NK-92 (cell line): ENCODE measurements around the gene KCNK18.
"Not testable (repeated sequence)": the region's sequence is repeated elsewhere in the genome, so short reads cannot be mapped to it uniquely, and the experiment has no call there.

ENCODE experiments used
- DNase-seq: peaks from one replicate; lab custom pipeline; 2025; ENCODE audit not compliant: unreplicated experiment; lab: John Stamatoyannopoulos, UW

KCNK18 gene

DNA sequence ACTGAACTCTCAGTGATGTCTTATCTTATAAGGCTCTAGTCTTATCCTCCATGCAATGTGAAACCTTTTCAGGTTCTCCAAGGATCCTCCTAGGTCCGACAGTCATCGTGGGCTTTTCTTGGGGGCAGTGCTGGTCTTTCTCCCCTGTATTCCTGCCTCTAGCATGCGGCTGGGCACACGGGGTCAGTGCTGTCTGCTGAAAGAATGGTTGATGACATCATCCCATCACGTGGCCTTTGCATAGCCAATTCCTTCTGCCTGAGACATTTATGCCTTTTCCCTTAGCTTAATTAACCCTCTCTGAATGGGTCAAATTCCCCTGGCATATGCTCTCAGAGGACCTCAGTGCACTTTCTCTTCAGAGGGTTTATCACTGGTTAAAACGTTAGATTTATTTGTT lies 27.0 kb upstream of the KCNK18 start:
- DNase-seq: no peak

GRCh38 chr10:117174439-117175214 lies 22.7 kb upstream of the KCNK18 start:
- DNase-seq: no peak

DNA sequence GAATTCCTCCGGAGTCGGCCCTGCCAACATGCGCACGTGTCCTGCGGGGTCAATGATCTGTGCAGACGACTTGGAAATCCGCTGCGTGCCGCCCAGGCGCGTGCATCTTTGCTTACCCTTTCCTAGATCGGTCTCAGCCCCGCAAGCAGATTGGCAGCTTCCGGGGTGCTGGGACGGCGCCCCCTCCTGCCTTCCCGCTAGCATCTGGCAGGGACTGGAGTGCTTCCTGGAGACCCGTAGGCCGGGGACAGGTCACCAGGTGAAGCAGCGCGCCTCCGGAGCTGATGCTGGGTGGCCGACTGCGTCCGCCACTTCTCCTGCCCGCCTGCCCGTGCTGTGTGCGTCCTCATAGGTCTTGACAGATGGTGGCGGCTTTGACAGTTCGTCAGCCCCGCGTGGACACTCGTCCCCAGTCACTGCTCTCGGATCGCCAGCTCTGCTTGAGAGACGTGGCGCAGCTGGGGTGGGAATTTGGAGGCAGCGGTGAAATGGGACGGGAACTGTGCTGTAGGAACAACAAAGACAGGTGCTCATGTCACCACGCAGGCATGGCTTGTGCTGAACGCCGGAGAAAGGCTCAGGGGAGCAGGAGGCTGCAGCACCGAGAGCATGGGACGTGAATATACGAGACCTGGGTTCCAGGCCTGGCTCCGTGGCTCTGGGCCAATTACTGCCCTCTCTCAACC lies 21.9 kb upstream of the KCNK18 start:
- DNase-seq: no peak

DNA sequence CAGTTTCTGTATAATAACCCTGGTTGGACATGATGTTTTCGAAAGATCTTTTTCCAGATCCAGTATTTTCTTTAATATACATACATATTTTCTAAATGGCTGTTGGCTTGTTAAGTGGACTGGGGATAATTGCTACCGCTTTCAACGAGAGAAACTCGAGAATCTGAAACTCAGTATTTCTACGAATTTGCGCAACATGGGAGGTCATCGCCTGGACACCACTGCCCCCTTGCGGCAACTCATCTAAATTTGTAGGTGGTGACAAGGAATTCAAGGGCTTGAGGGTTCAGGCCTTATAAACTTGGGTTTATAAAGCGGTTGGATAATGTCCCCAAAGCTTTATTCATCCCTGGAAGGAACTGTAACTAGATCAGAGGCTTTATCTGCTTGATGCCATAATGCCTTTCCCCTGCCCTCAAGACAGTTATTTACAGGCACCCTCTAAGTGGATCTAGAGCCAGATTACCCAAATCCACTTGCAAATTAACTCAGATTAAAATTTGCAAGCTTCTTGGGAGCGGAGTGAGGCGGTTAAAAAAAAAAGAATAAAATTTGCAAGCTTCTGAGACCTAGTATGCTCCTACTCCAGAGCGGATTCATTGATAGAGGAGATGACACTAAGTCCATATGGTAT lies 21.3 kb upstream of the KCNK18 start:
- DNase-seq: no peak

DNA sequence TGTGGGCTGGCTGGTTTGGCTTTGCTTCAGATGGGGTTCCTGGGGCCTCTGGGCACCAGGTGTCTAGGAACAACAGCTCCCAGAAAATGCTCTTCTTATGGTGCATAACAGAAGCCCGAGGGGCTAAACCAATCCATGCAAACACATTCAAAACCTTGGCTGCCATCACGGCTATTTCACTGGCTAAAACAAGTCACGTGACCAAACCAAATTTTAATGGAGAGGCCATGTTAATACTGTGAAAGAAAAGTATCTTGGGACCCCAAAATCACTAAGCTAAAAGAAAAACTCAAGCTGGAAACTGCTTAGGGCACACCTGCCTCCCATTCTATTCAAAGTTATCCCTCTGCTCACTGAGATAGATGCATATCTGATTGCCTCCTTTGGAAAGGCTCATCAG lies 19.1 kb upstream of the KCNK18 start:
- no peak for DNase-seq

GRCh38 chr10:117184296-117184695 lies 13.0 kb upstream of the KCNK18 start:
- DNase-seq: no peak

- no peak for DNase-seq
These were observed 12.5 kb upstream of the KCNK18 start for GRCh38 chr10:117184821-117185220.

- not testable (repeated sequence) for DNase-seq
These were observed 11.5 kb upstream of the KCNK18 start for GRCh38 chr10:117185817-117186216.

DNA sequence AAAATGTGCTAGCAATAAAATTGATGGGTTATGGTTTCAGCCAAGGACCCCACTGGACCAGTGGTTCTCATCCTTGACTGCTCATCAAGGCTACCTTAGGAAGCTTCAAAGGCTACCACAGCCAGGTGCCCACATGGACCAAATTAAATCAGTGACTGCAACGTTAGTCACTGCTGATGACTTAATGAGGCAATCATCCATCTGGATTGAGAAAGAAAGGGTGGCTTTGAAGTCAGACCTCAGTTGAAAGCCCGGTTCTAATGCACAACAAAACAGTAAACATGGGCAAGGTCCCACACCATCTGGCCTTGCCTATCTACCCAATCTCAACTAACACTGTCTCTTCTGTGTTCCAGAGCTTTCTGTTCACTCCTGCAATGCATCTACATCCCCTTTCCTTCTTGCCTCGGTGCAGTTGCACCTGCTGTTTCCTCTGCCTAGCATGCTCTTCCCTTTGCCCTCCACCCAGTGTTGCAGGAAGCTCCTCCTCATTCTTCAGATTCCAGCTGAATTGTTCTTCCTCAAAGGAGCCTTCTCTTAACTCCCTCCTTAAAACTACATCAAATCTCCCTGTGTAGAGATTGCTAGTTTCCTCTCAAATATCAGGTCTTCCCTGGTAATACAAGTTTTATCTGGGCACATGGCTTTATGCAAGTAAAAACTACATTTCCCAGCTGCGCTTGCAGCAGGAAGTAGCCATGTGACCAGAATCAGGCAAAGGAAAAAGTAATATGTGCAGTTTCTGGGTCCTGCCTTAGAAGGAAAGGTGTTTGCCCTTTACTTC lies 10.3 kb upstream of the KCNK18 start:
- DNase-seq: no peak

- DNase-seq: no peak
These were observed 8.9 kb upstream of the KCNK18 start for GRCh38 chr10:117188371-117188770.

- DNase-seq: no peak
These were observed 7.7 kb upstream of the KCNK18 start for GRCh38 chr10:117189557-117189956.

DNA sequence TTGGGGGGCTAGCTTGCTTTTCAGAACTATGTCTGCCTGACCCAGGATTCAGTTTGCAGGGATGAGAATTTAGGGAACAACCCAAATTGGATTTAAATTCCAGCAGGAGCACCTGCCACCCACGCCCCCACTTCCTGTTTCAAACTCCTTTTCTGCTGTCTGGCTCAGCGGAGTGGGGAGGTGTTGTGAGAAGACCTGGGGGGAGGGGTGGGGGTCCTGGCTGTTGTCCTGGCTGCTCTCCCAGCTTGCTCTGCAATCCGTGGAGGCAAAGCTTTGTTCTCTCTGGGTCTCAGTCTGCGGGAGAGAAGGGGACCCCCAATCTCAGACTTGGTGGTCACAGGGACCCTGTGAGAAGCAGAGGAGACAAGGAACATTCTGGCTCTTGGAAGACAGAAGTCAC lies 799 bp downstream of the KCNK18 start:
- DNase-seq: no peak

DNA sequence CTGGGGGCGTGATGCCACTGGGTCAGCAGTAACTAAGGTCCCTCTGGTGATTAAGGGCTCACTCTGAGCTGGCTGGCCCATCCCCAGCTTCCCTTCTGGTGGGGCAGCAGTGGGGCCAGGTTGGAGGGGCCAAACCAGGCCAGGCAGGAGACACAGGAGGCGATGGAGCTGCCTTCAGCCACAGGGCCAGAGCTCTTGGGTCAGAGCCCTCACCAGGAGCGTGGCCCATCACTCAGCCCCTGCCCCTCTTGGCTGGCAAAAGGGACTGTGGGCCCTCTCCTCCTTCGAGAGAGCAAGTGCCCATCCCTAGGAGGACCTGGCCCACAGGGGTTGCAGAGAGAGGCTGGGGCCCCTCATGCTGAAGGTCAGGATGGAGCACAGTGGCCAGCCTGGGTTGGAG lies 4.5 kb downstream of the KCNK18 start:
- no peak for DNase-seq

DNA sequence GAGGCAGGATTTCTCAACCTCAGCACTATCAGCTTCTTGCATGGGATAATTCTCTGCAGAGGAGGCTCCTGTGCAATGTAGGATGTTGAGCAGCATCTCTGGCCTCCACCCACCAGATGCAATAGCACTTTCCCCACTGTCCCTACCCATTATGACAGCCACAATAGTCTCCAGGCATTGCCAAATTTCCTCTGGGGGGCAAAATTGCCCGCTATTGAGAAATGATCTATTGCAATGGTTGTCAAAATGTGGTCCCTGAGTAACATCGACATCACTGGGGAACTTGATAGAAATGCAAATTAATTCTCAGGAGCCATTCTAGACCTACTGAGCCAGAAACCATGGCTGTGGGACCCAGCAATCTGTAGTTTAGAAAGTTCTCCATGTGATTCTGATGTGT lies 7.0 kb downstream of the KCNK18 start:
- no peak for DNase-seq

GRCh38 chr10:117212176-117212575 lies 14.9 kb downstream of the KCNK18 start:
- DNase-seq: no peak

DNA sequence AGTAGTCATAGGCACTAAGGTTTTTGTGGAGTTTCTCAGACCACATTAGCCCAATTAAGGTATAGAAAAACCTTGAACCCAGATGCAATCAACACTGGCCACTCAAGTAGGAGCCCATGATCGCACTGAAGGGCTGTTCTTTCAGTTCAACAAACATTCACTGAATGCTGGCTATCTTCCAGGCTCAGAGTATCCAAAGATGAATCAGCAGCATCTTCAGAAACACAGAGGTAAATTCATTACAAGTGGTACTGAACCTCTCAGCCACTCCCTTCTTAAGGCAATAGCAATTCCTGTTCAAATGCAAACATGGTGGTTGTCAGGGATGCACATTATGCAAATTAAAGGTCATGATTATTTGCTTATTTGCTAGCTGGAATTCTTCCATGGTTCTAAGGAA lies 17.1 kb downstream of the KCNK18 start:
- no peak for DNase-seq

- DNase-seq: no peak
These were observed 17.8 kb downstream of the KCNK18 start for GRCh38 chr10:117215079-117215478.

DNA sequence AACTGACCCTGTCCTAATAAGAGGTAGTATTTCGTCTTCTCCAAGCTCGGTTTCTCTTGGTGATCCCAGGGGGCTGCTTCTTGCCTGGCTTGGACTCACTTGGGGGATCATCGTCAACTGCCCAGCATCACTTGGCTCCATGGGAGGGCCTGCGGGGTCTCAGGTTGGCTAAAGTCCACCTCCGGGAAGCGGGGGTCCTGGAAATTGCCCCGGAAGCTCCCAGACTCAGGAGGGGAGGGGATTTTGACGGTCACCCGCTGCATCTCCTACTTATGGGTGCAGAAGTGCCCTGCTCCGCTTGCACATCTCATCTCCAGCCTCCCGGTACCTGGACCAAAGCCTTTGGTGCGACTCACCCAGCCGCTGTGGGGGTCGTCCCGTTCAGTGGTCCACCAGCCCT lies 18.7 kb downstream of the KCNK18 start:
- no peak for DNase-seq

DNA sequence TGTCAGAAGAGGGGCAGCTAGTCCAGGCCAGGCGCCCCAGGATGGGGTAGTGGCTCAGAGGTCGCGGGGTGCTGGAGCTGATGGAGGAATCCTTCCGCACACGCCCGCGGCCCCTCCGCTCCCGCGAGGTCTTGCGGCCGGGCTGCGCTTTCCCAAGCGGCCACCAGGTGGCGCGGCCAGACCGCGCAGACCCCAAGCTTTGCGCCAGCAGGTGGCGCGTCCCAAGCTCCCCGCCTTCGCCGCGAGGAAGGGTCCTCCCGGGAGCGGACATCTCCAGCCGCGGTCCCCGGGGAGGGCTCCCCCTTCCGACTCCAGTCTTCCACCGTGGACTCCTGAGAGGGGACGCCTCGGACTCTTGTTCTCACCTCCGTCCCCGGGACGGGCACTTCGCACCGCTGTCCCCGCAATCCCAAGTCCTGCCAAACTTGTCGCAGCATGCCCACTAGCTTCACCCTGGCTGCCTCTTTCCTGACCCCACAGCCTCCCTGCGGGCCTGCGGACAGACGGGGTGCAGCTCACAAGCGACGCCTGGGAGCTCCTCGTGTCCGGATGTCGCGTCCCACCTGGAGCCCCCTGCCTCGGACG lies 19.4 kb downstream of the KCNK18 start:
- no peak for DNase-seq

GRCh38 chr10:117217196-117217761 lies 20.0 kb downstream of the KCNK18 start:
- DNase-seq: no peak

DNA sequence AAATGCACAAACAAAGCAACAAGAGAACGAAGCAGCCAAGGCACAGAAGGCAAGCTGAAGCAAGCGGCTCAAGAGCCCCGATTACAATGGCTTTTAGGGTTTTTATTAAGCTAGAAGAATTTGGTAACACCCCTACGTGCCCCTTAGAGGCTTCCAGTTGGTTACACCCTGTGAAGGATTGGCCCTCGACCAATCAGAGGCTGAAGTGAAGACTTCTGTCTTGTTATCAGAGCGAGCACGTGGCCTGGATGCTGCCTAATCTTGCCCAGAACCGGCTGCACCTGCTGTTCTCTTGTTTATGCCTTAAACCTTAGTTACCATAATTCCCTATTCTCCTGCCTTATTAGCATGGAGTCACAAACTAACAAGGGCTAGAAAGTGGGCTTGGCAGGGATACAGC lies 21.4 kb downstream of the KCNK18 start:
- DNase-seq: no peak
